GM12873 (cell line): ENCODE data around the gene AHCYL2.

Source experiments
- CTCF ChIP-seq: IDR thresholded peaks from 2 replicates; pipeline ENCODE4 v1.5.1; 2012; ENCODE audit warnings: low read depth, mild to moderate bottlenecking, moderate library complexity, low read length, control low read depth; ENCODE audit not compliant: insufficient read depth; ENCODE audit errors: missing control alignments

Gene AHCYL2

GRCh38 chr7:129450295-129450694, 225.5 kb downstream of the AHCYL2 start:
- TF ChIP-seq CTCF: no peak

- TF ChIP-seq CTCF: no peak
Measured at GRCh38 chr7:129452589-129453231, 227.9 kb downstream of the AHCYL2 start.

- no peak for TF ChIP-seq CTCF
Measured at GRCh38 chr7:129453510-129454248, 228.8 kb downstream of the AHCYL2 start.

- no peak for TF ChIP-seq CTCF
Measured at GRCh38 chr7:129454249-129454551, 229.4 kb downstream of the AHCYL2 start.

GRCh38 chr7:129456421-129456820, 231.6 kb downstream of the AHCYL2 start:
- TF ChIP-seq CTCF: no peak

GRCh38 chr7:129457101-129457500, 232.3 kb downstream of the AHCYL2 start:
- no peak for TF ChIP-seq CTCF

GRCh38 chr7:129458171-129458570, 233.3 kb downstream of the AHCYL2 start:
- TF ChIP-seq CTCF: no peak
